ENCODE data around the gene HDAC5.

GRCh38 chr17:44081681-44082080 is 41.8 kb downstream of the HDAC5 start:
- TF ChIP-seq CTCF (IDR thresholded peaks at IDR 0.05) = no peak
- TF ChIP-seq, protein P1, sequence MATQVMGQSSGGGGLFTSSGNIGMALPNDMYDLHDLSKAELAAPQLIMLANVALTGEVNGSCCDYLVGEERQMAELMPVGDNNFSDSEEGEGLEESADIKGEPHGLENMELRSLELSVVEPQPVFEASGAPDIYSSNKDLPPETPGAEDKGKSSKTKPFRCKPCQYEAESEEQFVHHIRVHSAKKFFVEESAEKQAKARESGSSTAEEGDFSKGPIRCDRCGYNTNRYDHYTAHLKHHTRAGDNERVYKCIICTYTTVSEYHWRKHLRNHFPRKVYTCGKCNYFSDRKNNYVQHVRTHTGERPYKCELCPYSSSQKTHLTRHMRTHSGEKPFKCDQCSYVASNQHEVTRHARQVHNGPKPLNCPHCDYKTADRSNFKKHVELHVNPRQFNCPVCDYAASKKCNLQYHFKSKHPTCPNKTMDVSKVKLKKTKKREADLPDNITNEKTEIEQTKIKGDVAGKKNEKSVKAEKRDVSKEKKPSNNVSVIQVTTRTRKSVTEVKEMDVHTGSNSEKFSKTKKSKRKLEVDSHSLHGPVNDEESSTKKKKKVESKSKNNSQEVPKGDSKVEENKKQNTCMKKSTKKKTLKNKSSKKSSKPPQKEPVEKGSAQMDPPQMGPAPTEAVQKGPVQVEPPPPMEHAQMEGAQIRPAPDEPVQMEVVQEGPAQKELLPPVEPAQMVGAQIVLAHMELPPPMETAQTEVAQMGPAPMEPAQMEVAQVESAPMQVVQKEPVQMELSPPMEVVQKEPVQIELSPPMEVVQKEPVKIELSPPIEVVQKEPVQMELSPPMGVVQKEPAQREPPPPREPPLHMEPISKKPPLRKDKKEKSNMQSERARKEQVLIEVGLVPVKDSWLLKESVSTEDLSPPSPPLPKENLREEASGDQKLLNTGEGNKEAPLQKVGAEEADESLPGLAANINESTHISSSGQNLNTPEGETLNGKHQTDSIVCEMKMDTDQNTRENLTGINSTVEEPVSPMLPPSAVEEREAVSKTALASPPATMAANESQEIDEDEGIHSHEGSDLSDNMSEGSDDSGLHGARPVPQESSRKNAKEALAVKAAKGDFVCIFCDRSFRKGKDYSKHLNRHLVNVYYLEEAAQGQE (IDR thresholded peaks at IDR 0.05; ENCODE audit: insufficient read depth in 1 of 2, low read depth in 2 of 2, low read length in 1 of 2) = no peak
- no peak for TF ChIP-seq POLR2AphosphoS5 (IDR thresholded peaks at IDR 0.05; ENCODE audit: low read depth, low read length)
- no peak for TF ChIP-seq TCF7L2 (IDR thresholded peaks at IDR 0.05; ENCODE audit: low read depth, low read length)
- no peak for TF ChIP-seq SIN3A (IDR thresholded peaks at IDR 0.05; ENCODE audit: borderline replicate concordance, insufficient read depth, low read depth, low read length)
